CD4-positive, alpha-beta T cell treated with Interleukin-21 for 1 hour (primary cell): Measurements from ENCODE around the gene SARDH.
"Not testable (repeated sequence)": the region's sequence is repeated elsewhere in the genome, so short reads cannot be mapped to it uniquely, and the experiment has no call there.

Source experiments
- DNase-seq: peaks from one replicate; pipeline ENCODE4 v3.0.0-alpha.2; 2020

SARDH gene

GRCh38 chr9:133681658-133682306 lies 56.4 kb downstream of the SARDH start:
- DNase-seq = no peak

- no peak for DNase-seq
These were observed 57.0 kb downstream of the SARDH start for GRCh38 chr9:133680976-133681657.

- DNase-seq = no peak
These were observed 57.7 kb downstream of the SARDH start for GRCh38 chr9:133680250-133680975.

GRCh38 chr9:133679466-133680061 lies 58.6 kb downstream of the SARDH start:
- no peak for DNase-seq

GRCh38 chr9:133679056-133679455 lies 59.1 kb downstream of the SARDH start:
- no peak for DNase-seq

- DNase-seq = peak; percentile 78
These were observed 60.8 kb downstream of the SARDH start for GRCh38 chr9:133677126-133678010.

- no peak for DNase-seq
These were observed 61.7 kb downstream of the SARDH start for GRCh38 chr9:133676450-133676849.

GRCh38 chr9:133675796-133676195 lies 62.4 kb downstream of the SARDH start:
- not testable (repeated sequence) for DNase-seq

- DNase-seq = no peak
These were observed 64.1 kb downstream of the SARDH start for GRCh38 chr9:133674091-133674490.

- no peak for DNase-seq
These were observed 64.9 kb downstream of the SARDH start for GRCh38 chr9:133673258-133673655.

- DNase-seq = no peak
These were observed 65.5 kb downstream of the SARDH start for GRCh38 chr9:133672503-133673257.

- DNase-seq = no peak
These were observed 66.8 kb downstream of the SARDH start for GRCh38 chr9:133671371-133671770.

- no peak for DNase-seq
These were observed 67.7 kb downstream of the SARDH start for GRCh38 chr9:133670466-133670865.

GRCh38 chr9:133669182-133669801 lies 68.9 kb downstream of the SARDH start:
- DNase-seq = no peak

GRCh38 chr9:133667759-133668450 lies 70.2 kb downstream of the SARDH start:
- no peak for DNase-seq

GRCh38 chr9:133666845-133667244 lies 71.3 kb downstream of the SARDH start:
- no peak for DNase-seq

GRCh38 chr9:133666387-133666786 lies 71.8 kb downstream of the SARDH start:
- DNase-seq = no peak

- DNase-seq = no peak
These were observed 72.6 kb downstream of the SARDH start for GRCh38 chr9:133665535-133665934.

GRCh38 chr9:133665096-133665495 lies 73.1 kb downstream of the SARDH start:
- DNase-seq = no peak

GRCh38 chr9:133664173-133665050 lies 73.7 kb downstream of the SARDH start:
- DNase-seq = no peak
